ENCODE measurements around the gene RTEL1.

GRCh38 chr20:63712191-63712590 lies 54.1 kb downstream of the RTEL1 start:
- TF ChIP-seq POLR2AphosphoS5 (IDR thresholded peaks at IDR 0.05) (no peak), CTCF (IDR thresholded peaks at IDR 0.05) (no peak)
